DOHH2 (cell line): Measurements from ENCODE around the gene KLF16.
A peak's percentile ranks its signal among the peaks of the same experiment; 100 is the strongest.
"Not testable (repeated sequence)": the region's sequence is repeated elsewhere in the genome, so short reads cannot be mapped to it uniquely, and the experiment has no call there.

Experiments used
- CTCF ChIP-seq: fragments of 200-600 bp; sonication (generic); IDR thresholded peaks from one replicate; pipeline ENCODE4 v1.5.1; 2014; ENCODE audit warnings: antibody characterized with exemption, mild to moderate bottlenecking, low read depth, low read length; ENCODE audit not compliant: poor library complexity, severe bottlenecking
- EZH2phosphoT487 ChIP-seq: fragments of 200-600 bp; sonication (generic); IDR thresholded peaks from 2 replicates; pipeline ENCODE4 v1.6.1; 2017; ENCODE audit warnings: borderline replicate concordance, mild to moderate bottlenecking, antibody characterized with exemption, low read length, moderate library complexity, mixed read lengths

GRCh38 chr19:1876496-1877279, 13.3 kb upstream of the KLF16 start:
- peak; percentile 56 for TF ChIP-seq CTCF
- TF ChIP-seq EZH2phosphoT487, result not testable (repeated sequence)
